Neural crest cell (in vitro differentiated cells): Measurements from ENCODE around the gene MYBPC2. TPM values are rescaled to one million over a fixed set of nuclear protein-coding genes. Genes with fewer than 3 reads are reported as not detected.
"Not testable (repeated sequence)": the region's sequence is repeated elsewhere in the genome, so short reads cannot be mapped to it uniquely, and the experiment has no call there.

Experiments
- DNase-seq: peaks from one replicate; pipeline ENCODE4 v3.0.0; 2021; ENCODE audit warnings: low read depth, mixed read lengths, low spot score
- H3K27ac Mint-ChIP-seq: one replicate; pipeline ENCODE4 v1.8.0; 2021; ENCODE audit warnings: mild to moderate bottlenecking, mixed read lengths; ENCODE audit not compliant: unreplicated experiment
- H3K27me3 Mint-ChIP-seq: 2 replicates; pipeline ENCODE4 v1.8.0; 2021; ENCODE audit warnings: low read depth, mild to moderate bottlenecking, mixed read lengths
- H3K36me3 Mint-ChIP-seq: 2 replicates; pipeline ENCODE4 v1.8.0; 2021; ENCODE audit warnings: low read depth, mild to moderate bottlenecking, mixed read lengths
- H3K4me1 Mint-ChIP-seq: 2 replicates; pipeline ENCODE4 v1.8.0; 2021; ENCODE audit warnings: mixed read lengths
- H3K4me3 Mint-ChIP-seq: one replicate; pipeline ENCODE4 v1.8.0; 2021; ENCODE audit warnings: mild to moderate bottlenecking, mixed read lengths
- H3K9me3 Mint-ChIP-seq: 2 replicates; pipeline ENCODE4 v1.8.0; 2021; ENCODE audit warnings: mixed read lengths
- total RNA-seq: library from RNA; stranded (reverse); gene quantifications from 2 replicates; pipeline ENCODE4 v1.2.1, GENCODE V29; 2021
- TF ChIP-seq, protein P1 (sequence below): fragments of 200-600 bp; sonication (generic); conservative IDR thresholded peaks from 2 replicates; pipeline ENCODE4 v1.5.0; 2021; ENCODE audit warnings: antibody characterized with exemption, mild to moderate bottlenecking

The MYBPC2 gene
- total RNA-seq, 1 donor from 2014 or later: not detected

DNA sequence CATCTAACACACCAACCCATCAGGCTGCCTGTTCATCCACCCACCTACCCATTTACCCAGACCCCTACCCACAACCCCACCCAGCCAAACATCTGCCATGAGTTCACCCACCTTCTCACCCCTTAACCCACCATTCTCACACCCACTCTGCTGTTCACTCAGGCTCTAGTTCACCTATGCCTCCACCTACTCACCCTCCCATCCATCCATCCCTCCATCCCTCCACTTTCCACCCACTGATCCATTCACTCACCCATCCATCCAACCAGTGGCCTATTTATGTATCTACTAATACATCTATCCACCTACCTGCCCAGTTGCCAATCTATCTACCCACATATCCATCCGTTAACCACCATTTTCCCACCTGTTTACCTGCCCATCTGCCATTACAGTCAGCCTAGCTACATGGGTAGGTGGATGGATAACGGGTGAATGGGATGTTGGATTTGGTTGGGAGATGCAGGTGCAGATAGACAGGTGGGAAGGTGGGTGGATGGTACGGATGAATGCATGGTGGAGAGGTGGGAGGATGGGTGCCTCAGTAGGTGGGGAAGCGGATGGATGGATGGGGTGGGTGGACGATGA, 5.3 kb downstream of the MYBPC2 start:
- H3K36me3 Mint-ChIP-seq: no peaks in the 10 kb centered on the region
- no peaks in the 10 kb centered on the region for H3K4me1 Mint-ChIP-seq
- H3K4me3 Mint-ChIP-seq: no peak overlapping the region
- TF ChIP-seq, protein P1, sequence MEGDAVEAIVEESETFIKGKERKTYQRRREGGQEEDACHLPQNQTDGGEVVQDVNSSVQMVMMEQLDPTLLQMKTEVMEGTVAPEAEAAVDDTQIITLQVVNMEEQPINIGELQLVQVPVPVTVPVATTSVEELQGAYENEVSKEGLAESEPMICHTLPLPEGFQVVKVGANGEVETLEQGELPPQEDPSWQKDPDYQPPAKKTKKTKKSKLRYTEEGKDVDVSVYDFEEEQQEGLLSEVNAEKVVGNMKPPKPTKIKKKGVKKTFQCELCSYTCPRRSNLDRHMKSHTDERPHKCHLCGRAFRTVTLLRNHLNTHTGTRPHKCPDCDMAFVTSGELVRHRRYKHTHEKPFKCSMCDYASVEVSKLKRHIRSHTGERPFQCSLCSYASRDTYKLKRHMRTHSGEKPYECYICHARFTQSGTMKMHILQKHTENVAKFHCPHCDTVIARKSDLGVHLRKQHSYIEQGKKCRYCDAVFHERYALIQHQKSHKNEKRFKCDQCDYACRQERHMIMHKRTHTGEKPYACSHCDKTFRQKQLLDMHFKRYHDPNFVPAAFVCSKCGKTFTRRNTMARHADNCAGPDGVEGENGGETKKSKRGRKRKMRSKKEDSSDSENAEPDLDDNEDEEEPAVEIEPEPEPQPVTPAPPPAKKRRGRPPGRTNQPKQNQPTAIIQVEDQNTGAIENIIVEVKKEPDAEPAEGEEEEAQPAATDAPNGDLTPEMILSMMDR: no peak
- H3K9me3 Mint-ChIP-seq: no peaks in the 10 kb centered on the region
- peaks cover 52% of the 10 kb centered on the region for H3K27me3 Mint-ChIP-seq
- DNase-seq: no peak
- H3K27ac Mint-ChIP-seq: no peak overlapping the region

DNA sequence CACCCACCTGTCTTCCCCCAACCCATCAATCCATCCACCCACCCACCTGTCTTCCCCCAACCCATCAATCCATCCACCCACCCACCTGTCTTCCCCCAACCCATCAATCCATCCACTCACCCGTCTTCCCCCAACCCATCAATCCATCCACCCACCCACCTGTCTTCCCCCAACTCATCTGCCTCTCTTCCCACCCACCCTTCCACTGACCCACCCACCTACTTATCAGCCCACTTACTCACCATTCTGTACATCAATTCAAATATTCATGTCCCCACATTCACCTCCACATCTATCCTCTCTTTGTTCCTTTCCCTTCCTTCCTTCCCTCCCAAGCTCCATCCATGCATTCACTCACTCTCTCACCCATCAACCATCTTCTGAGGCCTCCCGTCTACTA, 6.4 kb downstream of the MYBPC2 start:
- not testable (repeated sequence) for H3K36me3 Mint-ChIP-seq, H3K27ac Mint-ChIP-seq, H3K9me3 Mint-ChIP-seq, H3K4me1 Mint-ChIP-seq, H3K4me3 Mint-ChIP-seq, DNase-seq
- H3K27me3 Mint-ChIP-seq: peaks cover 40% of the 10 kb centered on the region

DNA sequence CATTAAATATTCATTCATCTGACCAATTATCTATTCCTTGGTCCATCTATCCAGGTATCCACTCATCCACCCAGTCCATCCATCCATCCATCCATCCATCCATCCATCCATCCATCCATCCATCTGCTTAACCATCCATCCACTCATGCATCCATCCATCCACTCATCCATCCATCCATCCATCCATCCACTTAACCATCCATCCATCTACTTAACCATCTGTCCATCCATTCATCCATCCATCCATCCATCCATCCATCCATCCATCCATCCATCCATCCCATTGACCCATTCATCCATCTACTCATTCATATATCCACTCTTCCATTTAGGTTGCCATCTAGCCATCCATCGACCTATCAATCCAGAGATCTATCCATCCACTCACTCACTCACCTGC, 11.4 kb downstream of the MYBPC2 start:
- H3K4me3 Mint-ChIP-seq: no peak overlapping the region
- H3K27me3 Mint-ChIP-seq: peaks cover 18% of the 10 kb centered on the region
- TF ChIP-seq, protein P1: no peak
- no peak for DNase-seq
- peaks cover 8% of the 10 kb centered on the region for H3K9me3 Mint-ChIP-seq
- no peak overlapping the region for H3K27ac Mint-ChIP-seq
- H3K36me3 Mint-ChIP-seq: no peaks in the 10 kb centered on the region
- H3K4me1 Mint-ChIP-seq: no peaks in the 10 kb centered on the region

DNA sequence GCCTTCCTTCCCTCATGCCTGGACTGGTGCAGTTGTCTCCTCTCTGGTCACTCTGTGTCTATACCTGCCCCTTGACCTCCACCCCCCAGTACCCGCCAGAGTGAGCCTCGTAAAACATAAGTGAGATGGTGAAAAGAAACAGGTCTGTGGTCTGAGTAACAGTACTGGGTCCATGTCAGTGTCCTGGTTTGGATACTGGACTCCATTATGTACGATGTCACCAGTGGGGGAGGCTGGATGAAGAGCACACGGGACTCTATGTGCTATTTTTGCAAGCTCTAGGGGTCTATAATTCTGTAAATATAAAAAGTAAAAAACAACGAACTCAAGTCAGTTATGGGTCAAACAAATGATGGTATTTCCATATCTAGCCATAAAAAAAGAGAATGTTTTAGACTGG, 14.4 kb downstream of the MYBPC2 start:
- Mint-ChIP-seq H3K27ac (no peak overlapping the region), H3K36me3 (no peaks in the 10 kb centered on the region), H3K9me3 (peaks cover 8% of the 10 kb centered on the region), H3K4me3 (no peak overlapping the region), H3K27me3 (peaks cover 9% of the 10 kb centered on the region), H3K4me1 (no peaks in the 10 kb centered on the region)
- no peak for DNase-seq
- TF ChIP-seq, protein P1: no peak

DNA sequence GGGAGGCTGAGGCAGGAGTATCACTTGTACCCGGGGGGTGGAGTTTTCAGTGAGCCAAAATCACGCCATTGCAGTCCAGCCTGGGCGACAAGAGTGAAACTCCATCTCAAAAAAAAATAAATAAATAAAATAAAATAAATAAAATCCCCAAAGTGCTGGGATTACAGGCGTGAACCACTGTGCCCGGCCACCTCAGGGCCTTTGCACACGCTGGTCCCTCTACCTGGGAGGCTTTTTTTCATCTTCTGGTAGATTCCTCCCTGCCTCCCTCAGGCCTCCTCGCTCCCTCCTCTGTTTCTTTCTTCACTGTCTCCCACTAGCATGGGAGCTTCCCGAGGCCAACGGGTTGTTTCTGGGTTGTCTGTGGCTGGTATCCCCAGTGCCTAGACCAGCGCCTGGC, 15.1 kb downstream of the MYBPC2 start:
- Mint-ChIP-seq H3K9me3 (peaks cover 8% of the 10 kb centered on the region), H3K27ac (no peak overlapping the region), H3K4me3 (no peak overlapping the region), H3K4me1 (no peaks in the 10 kb centered on the region), H3K36me3 (no peaks in the 10 kb centered on the region), H3K27me3 (peaks cover 10% of the 10 kb centered on the region)
- TF ChIP-seq, protein P1: no peak
- DNase-seq: no peak

DNA sequence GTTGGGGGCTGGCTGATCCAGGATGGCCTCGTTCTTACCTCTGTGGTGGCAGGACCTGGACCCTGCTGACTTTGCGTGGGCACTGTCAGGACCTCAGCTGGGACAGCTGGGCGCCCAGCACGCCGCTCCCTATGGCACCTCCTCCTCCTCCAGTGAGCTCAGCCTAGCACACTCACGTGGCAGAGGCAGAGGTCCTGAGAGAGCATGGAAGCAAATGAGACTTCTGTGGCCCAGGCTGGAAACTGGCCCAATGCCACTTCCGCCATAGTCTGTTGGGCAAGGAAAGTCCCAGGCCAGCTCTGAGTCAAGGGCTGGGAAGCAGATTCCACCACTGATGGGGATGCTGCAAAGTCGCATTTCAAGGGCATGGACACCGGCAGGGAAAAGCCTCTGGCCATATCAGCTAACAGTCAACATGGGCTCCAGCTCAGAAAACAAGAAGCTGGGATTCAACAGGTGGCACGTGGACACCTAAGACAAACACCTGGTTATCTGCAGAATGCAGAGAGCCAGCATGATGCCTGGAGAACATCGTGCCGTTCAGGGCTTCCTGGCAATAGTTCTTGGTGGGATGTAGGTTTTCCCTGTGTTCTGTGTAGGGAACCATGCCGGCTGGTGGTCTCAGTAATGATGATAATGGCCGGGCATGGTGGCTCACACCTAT, 16.7 kb downstream of the MYBPC2 start:
- H3K36me3 Mint-ChIP-seq: no peaks in the 10 kb centered on the region
- H3K27ac Mint-ChIP-seq: no peak overlapping the region
- H3K9me3 Mint-ChIP-seq: peaks cover 3% of the 10 kb centered on the region
- H3K4me3 Mint-ChIP-seq: no peak overlapping the region
- peaks cover 10% of the 10 kb centered on the region for H3K27me3 Mint-ChIP-seq
- TF ChIP-seq, protein P1: no peak
- no peak for DNase-seq
- H3K4me1 Mint-ChIP-seq: no peaks in the 10 kb centered on the region
